GM19240 (cell line): ENCODE data around the gene CD83.

Experiments used
- DNase-seq: peaks from one replicate; pipeline ENCODE4 v3.0.0; 2011; ENCODE audit warnings: low spot score; ENCODE audit not compliant: insufficient read length

The CD83 gene

DNA sequence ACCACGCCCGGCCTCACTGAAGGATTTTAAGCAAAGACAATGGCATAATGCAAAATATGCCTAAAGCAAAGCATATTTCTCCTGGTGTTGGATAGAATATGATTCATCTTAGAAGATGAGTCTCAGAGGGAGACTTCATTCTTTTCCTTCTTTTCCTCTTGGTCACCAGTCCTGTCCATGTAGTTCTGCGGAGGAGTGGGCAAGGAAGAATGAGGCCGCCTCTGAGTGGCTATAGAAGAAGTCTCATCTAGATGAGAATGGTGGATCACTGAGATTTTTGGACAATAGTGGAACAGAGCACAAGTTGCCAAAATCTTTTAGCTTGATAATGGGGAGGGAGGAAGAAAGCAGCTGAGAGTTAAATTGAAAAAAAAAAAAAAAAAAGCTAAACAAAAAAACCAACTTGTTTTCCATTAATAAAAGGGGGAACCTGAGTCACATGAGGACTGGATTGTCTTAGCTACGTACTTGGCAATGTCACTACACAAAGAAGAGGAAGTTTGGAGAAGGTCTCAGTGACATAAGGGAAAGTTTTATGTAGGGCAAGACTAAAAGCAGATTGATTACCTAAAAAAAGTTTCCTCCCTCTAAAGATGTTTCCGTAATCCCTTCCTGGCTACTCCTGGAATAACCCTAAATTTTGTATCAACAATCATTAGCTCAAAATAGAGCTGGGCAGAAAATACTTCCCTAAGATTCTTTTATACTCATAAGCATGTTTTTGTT is 6.0 kb downstream of the CD83 start:
- no peak for DNase-seq

DNA sequence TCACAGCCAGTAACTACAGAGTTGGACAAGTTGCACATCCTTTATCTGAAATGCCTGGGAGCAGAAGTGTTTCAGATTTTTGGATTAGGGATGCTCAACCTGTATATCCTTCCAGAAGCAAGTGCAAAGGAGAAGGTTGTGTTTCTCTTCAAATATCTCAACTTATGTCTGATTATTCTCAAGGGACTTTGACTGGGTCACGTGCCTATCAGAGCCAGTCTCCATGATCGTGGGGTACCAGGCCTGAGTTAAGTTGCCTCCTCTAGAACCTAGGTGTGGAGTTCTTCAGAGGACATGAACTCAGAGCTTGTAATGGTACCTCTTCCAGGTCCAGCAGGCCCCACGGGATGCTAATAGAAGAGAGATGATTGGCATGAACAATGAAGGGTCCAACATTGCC is 7.8 kb downstream of the CD83 start:
- no peak for DNase-seq

GRCh38 chr6:14126191-14126590 is 8.6 kb downstream of the CD83 start:
- DNase-seq: no peak

DNA sequence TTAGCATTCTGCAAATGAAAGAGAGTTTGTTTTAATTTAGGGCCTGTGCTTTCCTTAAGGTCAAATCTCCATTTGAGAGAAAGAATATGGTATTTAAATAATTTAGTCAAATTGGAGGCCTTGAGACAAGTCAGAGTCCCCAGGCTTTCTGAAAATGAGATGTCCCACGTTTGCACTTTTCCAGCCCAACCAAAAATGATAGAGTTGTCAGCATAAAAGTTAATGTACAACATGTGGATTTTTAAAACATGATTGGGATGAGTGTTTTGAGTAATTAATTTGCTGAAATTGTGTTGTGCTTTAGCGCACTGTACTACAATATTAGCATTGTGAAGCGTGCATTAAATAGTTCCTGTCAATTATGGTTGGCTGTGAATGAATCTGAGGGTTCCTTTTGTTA is 10.0 kb downstream of the CD83 start:
- DNase-seq: no peak

- no peak for DNase-seq
Measured at GRCh38 chr6:14128012-14128411, 10.4 kb downstream of the CD83 start.

DNA sequence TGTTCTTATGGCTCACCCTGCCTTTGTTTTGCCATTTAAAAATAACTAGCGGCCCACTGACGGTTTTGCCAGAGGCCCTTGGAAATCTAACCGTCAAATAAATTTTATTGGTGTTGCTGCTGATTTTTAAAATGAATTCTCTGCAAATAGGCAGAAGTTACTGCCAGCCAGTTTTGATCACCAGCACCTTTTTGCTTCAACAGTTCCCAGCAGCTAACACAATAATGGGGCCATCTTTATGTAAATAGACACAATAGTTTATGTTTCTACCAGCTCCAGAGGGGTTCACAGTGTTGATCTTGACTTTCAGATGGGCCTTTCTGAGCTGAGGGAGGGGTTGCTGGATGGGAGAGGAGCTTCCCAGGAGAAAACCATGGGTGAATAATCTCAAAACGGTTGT is 11.2 kb downstream of the CD83 start:
- DNase-seq: no peak

DNA sequence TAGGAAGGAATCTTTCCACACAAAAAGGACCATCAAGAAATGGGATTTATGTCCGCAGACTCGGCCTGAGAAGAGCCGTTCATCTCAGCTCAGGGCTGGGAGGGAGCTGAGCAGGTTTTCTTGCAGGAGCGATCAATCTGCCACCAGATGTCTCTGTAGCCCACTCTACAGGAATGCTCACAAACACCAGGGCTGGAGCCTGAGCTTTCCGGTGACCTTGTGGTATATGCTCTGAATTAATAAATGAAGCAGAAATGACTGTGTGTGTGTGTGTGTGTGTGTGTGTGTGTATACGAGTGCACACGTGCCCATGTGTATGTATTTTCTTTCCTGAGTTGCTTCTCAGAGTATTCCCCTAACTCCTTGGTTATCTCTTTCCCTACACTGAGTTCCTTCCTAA is 12.0 kb downstream of the CD83 start:
- DNase-seq: peak; percentile 29

- DNase-seq: no peak
Measured at GRCh38 chr6:14130435-14131075, 13.0 kb downstream of the CD83 start.

- no peak for DNase-seq
Measured at GRCh38 chr6:14131579-14131978, 14.0 kb downstream of the CD83 start.

GRCh38 chr6:14132244-14132920 is 14.8 kb downstream of the CD83 start:
- no peak for DNase-seq

GRCh38 chr6:14132921-14133275 is 15.3 kb downstream of the CD83 start:
- DNase-seq: no peak

DNA sequence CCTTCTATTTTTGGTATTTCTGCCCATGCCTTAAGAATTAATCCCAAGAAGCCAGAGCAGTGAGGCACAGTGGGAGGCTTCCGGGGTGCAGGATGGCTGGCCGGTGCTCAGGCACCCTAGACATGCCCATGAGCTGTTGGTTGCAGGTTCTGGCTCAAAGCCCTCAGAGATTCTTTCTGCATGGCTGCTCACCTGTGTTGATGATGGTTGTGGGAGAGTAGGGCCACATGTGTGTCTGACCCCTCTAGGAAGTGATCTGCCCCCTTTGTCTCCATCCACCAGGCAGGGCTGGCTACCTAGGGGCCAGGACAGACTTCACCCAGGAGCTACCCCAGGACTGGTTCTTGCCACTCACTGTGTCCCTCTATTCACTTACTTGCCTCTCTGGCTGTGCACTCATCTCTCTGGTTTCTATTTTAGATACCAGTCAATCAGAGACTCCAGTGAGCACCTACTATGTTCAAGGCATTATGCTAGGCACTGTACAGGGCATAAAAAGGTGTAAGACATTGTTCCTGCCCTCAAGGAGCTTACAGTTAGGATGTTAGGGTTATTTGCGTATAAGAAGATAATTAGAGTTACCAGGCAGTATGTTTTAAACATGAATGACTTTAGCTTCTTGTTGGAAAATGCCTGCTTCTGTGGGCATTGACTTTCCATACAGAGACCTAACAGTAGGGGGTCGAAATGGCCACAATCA is 16.8 kb downstream of the CD83 start:
- DNase-seq: no peak

GRCh38 chr6:14135893-14136539 is 18.4 kb downstream of the CD83 start:
- no peak for DNase-seq

GRCh38 chr6:14138701-14139215 is 21.2 kb downstream of the CD83 start:
- no peak for DNase-seq

DNA sequence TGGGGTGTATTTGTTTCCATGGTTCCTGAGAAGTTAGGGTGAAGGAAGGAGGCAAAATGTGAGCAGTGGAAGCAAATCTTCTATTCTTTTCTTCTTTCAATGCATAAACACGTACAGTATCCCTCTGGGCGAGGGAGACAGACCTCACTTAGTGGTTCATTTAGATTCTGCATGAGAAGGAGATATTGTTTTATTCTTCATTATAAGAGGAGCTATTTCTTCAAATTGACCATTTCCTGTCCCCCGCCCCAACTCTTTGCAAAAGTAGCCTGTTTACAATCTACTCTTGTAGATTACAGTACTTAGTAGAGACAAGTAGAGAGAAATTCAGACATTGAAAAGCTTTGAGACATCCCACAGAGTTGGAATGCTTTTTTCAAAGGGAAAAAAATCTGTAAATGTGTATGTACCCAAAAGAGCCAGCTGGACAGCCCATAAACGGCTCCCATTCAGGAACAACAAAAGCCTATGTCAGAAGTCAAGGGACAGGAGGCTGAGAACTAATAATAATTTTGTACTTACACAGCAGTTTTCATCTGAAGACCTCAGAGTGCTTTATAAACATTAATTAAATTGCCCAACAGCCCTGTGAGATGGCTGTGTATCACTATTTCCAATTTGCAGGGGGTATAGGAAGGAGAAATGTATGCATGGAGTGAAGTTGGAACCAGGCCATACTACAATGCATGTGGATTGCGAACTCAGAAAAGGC is 23.9 kb downstream of the CD83 start:
- DNase-seq: no peak

- no peak for DNase-seq
Measured at GRCh38 chr6:14142063-14142450, 24.5 kb downstream of the CD83 start.

DNA sequence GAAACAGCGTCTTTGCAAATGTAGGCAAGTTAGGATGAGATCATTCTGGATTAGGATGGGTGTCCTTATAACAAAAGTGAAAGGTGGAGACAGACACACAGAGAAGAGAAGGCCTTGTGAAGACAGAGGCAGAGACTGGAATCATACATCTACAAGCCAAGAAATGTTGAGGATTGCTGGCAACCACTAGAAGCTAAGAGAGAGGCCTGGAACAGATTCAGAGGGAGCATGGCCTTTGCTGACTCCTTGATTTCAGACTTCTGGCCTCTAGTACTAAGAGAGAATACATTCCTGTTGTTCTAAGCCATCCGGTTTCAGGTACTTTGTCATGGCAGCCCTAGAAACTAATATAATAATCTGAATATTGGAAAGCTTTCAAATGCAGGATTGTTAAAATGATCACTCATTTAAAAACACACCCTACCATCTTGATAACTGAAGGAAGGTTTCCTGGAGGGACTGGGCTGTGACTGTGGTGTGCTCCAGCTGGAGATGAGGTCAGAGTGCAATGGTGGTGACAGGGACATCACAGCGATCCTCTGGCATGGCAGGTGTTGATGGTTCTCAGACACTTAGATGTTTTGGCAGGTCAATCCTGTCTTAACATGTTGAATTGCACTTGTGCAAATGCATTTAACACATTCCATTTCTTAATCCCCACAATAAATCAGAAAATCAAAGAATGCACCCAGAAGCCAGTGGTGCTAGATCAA is 25.1 kb downstream of the CD83 start:
- no peak for DNase-seq

GRCh38 chr6:14143305-14143704 is 25.7 kb downstream of the CD83 start:
- DNase-seq: no peak

- DNase-seq: peak; percentile 87
Measured at GRCh38 chr6:14144678-14145113, 27.1 kb downstream of the CD83 start.

- no peak for DNase-seq
Measured at GRCh38 chr6:14146506-14147096, 29.0 kb downstream of the CD83 start.
